ENCODE measurements around the gene SIN3A. TPM values are rescaled to one million over a fixed set of nuclear protein-coding genes. Genes with fewer than 3 reads are reported as not detected.
"Not testable (repeated sequence)": the region's sequence is repeated elsewhere in the genome, so short reads cannot be mapped to it uniquely, and the experiment has no call there.

SIN3A gene
- 10 to 100 TPM; 93.1 to 96.4 TPM for total RNA-seq

GRCh38 chr15:75451674-75452363 lies at the start of gene SIN3A:
SIN3A (minus strand) TSS chr15:75451690; CDS start chr15:75430375, 21,315 bp downstream.
- H3K9me3 Mint-ChIP-seq, result no peaks in the 10 kb centered on the region
- peak; percentile 96 to 99 for DNase-seq
- peaks cover 2 to 6% of the 10 kb centered on the region in 2 donors for H3K36me3 Mint-ChIP-seq (ENCODE audit: insufficient read depth in 2 of 2)
- no peaks in the 10 kb centered on the region for H3K27me3 Mint-ChIP-seq (ENCODE audit: low read depth)
- ATAC-seq (replicated peaks in 1 of 2), result peak; percentile 54 to 57
- H3K4me1 Mint-ChIP-seq (ENCODE audit: low read depth), result peaks cover 46% of the 10 kb centered on the region
- H3K27ac Mint-ChIP-seq, result peak within 1 kb of the TSS; percentile 96
- H3K4me3 Mint-ChIP-seq, result peak within 1 kb of the TSS; percentile 96 to 99

GRCh38 chr15:75493732-75494131 lies 42.2 kb upstream of the SIN3A start:
- Mint-ChIP-seq H3K4me1 (ENCODE audit: low read depth) (no peaks in the 10 kb centered on the region), H3K27ac (no peak overlapping the region), H3K4me3 (no peak overlapping the region), H3K9me3 (no peaks in the 10 kb centered on the region), H3K27me3 (ENCODE audit: low read depth) (no peaks in the 10 kb centered on the region), H3K36me3 (ENCODE audit: insufficient read depth in 2 of 2) (peaks cover 0 to 1% of the 10 kb centered on the region in 2 donors)
- DNase-seq (no peak), ATAC-seq (replicated peaks in 1 of 2) (no peak)

- ATAC-seq (replicated peaks in 1 of 2), result no peak
- Mint-ChIP-seq H3K9me3 (no peaks in the 10 kb centered on the region), H3K27ac (peak overlapping the region; percentile 89), H3K4me3 (no peak overlapping the region), H3K36me3 (ENCODE audit: insufficient read depth in 2 of 2) (peaks cover 0 to 5% of the 10 kb centered on the region in 2 donors), H3K27me3 (ENCODE audit: low read depth) (no peaks in the 10 kb centered on the region), H3K4me1 (ENCODE audit: low read depth) (no peaks in the 10 kb centered on the region)
- DNase-seq, result no peak
Measured at GRCh38 chr15:75483961-75484360, 32.5 kb upstream of the SIN3A start.

GRCh38 chr15:75483556-75483955 lies 32.1 kb upstream of the SIN3A start:
- DNase-seq; H3K4me1 Mint-ChIP-seq (ENCODE audit: low read depth); H3K27me3 Mint-ChIP-seq (ENCODE audit: low read depth); H3K36me3 Mint-ChIP-seq (ENCODE audit: insufficient read depth in 2 of 2); H3K27ac Mint-ChIP-seq; ATAC-seq (replicated peaks in 1 of 2); H3K4me3 Mint-ChIP-seq; H3K9me3 Mint-ChIP-seq: not testable (repeated sequence)

GRCh38 chr15:75483106-75483505 lies 31.6 kb upstream of the SIN3A start:
- H3K27ac Mint-ChIP-seq, result no peak overlapping the region
- no peak for DNase-seq
- no peaks in the 10 kb centered on the region for H3K4me1 Mint-ChIP-seq (ENCODE audit: low read depth)
- H3K4me3 Mint-ChIP-seq, result no peak overlapping the region
- ATAC-seq (replicated peaks in 1 of 2), result no peak
- H3K27me3 Mint-ChIP-seq (ENCODE audit: low read depth), result no peaks in the 10 kb centered on the region
- no peaks in the 10 kb centered on the region for H3K9me3 Mint-ChIP-seq
- peaks cover 0 to 5% of the 10 kb centered on the region in 2 donors for H3K36me3 Mint-ChIP-seq (ENCODE audit: insufficient read depth in 2 of 2)

- not testable (repeated sequence) for ATAC-seq (replicated peaks in 1 of 2); H3K27me3 Mint-ChIP-seq (ENCODE audit: low read depth); H3K9me3 Mint-ChIP-seq; H3K27ac Mint-ChIP-seq; H3K36me3 Mint-ChIP-seq (ENCODE audit: insufficient read depth in 2 of 2); DNase-seq; H3K4me1 Mint-ChIP-seq (ENCODE audit: low read depth); H3K4me3 Mint-ChIP-seq
Measured at GRCh38 chr15:75480463-75480862, 29.0 kb upstream of the SIN3A start.

GRCh38 chr15:75479670-75480069 lies 28.2 kb upstream of the SIN3A start:
- Mint-ChIP-seq H3K9me3 (no peaks in the 10 kb centered on the region), H3K36me3 (ENCODE audit: insufficient read depth in 2 of 2) (peaks cover 0 to 4% of the 10 kb centered on the region in 2 donors), H3K27ac (peak overlapping the region; percentile 28), H3K4me3 (no peak overlapping the region), H3K4me1 (ENCODE audit: low read depth) (no peaks in the 10 kb centered on the region), H3K27me3 (ENCODE audit: low read depth) (no peaks in the 10 kb centered on the region)
- ATAC-seq (replicated peaks in 1 of 2) (no peak), DNase-seq (no peak)

GRCh38 chr15:75477094-75477493 lies 25.6 kb upstream of the SIN3A start:
- H3K4me3 Mint-ChIP-seq; ATAC-seq (replicated peaks in 1 of 2); H3K9me3 Mint-ChIP-seq; H3K36me3 Mint-ChIP-seq (ENCODE audit: insufficient read depth in 2 of 2); H3K4me1 Mint-ChIP-seq (ENCODE audit: low read depth); H3K27ac Mint-ChIP-seq; DNase-seq; H3K27me3 Mint-ChIP-seq (ENCODE audit: low read depth): not testable (repeated sequence)

- Mint-ChIP-seq H3K27ac (no peak overlapping the region), H3K27me3 (ENCODE audit: low read depth) (no peaks in the 10 kb centered on the region), H3K4me3 (no peak overlapping the region), H3K9me3 (no peaks in the 10 kb centered on the region), H3K4me1 (ENCODE audit: low read depth) (no peaks in the 10 kb centered on the region), H3K36me3 (ENCODE audit: insufficient read depth in 2 of 2) (peaks cover 2 to 4% of the 10 kb centered on the region in 2 donors)
- DNase-seq (no peak), ATAC-seq (replicated peaks in 1 of 2) (no peak)
Measured at GRCh38 chr15:75468913-75469598, 17.6 kb upstream of the SIN3A start.

- DNase-seq (no peak), ATAC-seq (replicated peaks in 1 of 2) (no peak)
- Mint-ChIP-seq H3K36me3 (ENCODE audit: insufficient read depth in 2 of 2) (no peaks in the 10 kb centered on the region), H3K4me3 (no peak overlapping the region), H3K4me1 (ENCODE audit: low read depth) (peaks cover 18% of the 10 kb centered on the region), H3K27ac (peak overlapping the region; percentile 56), H3K9me3 (no peaks in the 10 kb centered on the region), H3K27me3 (ENCODE audit: low read depth) (no peaks in the 10 kb centered on the region)
Measured at GRCh38 chr15:75460646-75461045, 9.2 kb upstream of the SIN3A start.

GRCh38 chr15:75459581-75459980 lies 8.1 kb upstream of the SIN3A start:
- H3K4me3 Mint-ChIP-seq, result no peak overlapping the region

GRCh38 chr15:75456710-75457109 lies 5.2 kb upstream of the SIN3A start:
- no peaks in the 10 kb centered on the region for H3K9me3 Mint-ChIP-seq
- DNase-seq, result no peak

More at GRCh38 chr15:75459581-75459980, 8.1 kb upstream of the SIN3A start:
- Mint-ChIP-seq H3K27ac (no peak overlapping the region), H3K27me3 (ENCODE audit: low read depth) (no peaks in the 10 kb centered on the region), H3K4me1 (ENCODE audit: low read depth) (peaks cover 18% of the 10 kb centered on the region), H3K9me3 (no peaks in the 10 kb centered on the region), H3K36me3 (ENCODE audit: insufficient read depth in 2 of 2) (no peaks in the 10 kb centered on the region)
- ATAC-seq (replicated peaks in 1 of 2), result no peak
- DNase-seq, result no peak

GRCh38 chr15:75455982-75456531 lies 4.6 kb upstream of the SIN3A start:
- Mint-ChIP-seq H3K9me3 (no peaks in the 10 kb centered on the region), H3K4me3 (peak overlapping the region; percentile 91 to 96), H3K27ac (peak overlapping the region; percentile 92), H3K4me1 (ENCODE audit: low read depth) (peaks cover 18% of the 10 kb centered on the region), H3K27me3 (ENCODE audit: low read depth) (no peaks in the 10 kb centered on the region), H3K36me3 (ENCODE audit: insufficient read depth in 2 of 2) (peaks cover 2 to 3% of the 10 kb centered on the region in 2 donors)
- DNase-seq, result peak; percentile 74
- no peak for ATAC-seq (replicated peaks in 1 of 2)

More at GRCh38 chr15:75456710-75457109, 5.2 kb upstream of the SIN3A start:
- no peaks in the 10 kb centered on the region for H3K27me3 Mint-ChIP-seq (ENCODE audit: low read depth)
- no peak for ATAC-seq (replicated peaks in 1 of 2)
- peaks cover 2 to 3% of the 10 kb centered on the region in 2 donors for H3K36me3 Mint-ChIP-seq (ENCODE audit: insufficient read depth in 2 of 2)
- H3K4me3 Mint-ChIP-seq, result peak overlapping the region; percentile 91 to 96
- H3K4me1 Mint-ChIP-seq (ENCODE audit: low read depth), result peaks cover 18% of the 10 kb centered on the region
- no peak overlapping the region for H3K27ac Mint-ChIP-seq

All from activated T-cell treated with anti-CD3 and anti-CD28 coated beads, Interleukin-2, amount 50 U/mL, for 72 hours (primary cell).